Measurements from ENCODE around the gene TMCC3.
A peak's percentile ranks its signal among the peaks of the same experiment; 100 is the strongest.
"Not testable (repeated sequence)": the region's sequence is repeated elsewhere in the genome, so short reads cannot be mapped to it uniquely, and the experiment has no call there.

The TMCC3 gene

DNA sequence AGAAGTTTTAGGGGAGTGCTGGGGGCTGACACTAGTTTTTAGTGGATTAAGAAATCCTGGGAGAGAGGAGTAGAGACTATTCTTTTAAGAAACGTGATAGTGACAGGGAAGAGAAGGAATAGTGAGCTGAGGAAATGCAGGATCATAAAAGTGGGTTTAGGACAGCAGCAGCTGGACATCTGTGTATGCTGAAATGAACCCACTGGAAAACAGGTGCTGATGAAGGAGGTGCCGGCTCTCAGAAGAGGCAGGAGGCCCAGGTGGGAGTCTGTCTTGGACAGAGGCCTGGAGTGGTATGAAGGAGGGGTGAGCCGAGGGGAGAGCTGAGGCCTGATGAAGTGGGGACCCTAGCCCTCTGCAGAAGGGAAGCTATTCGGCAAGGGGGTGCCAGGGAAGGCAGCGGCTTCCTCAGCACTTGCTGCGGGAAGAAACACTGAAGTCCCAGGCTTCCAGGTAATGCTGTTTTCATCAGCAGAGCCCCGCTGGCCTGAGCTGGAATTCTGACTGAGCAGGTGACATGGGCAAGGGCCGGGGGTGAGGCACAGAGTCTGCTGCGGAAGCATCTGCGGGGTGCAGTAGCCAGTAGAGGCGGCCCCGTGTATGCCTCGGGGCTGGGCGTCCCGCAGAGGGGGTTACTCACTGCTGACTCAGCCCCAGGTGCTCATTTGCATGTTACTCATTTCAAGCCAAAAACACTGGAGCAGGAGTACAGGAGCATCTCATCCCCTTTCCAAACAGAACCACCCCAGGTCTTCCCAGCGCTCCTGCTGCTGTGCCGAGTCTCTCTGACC, 89.7 kb downstream of the TMCC3 start:
- DNase-seq = no peak

DNA sequence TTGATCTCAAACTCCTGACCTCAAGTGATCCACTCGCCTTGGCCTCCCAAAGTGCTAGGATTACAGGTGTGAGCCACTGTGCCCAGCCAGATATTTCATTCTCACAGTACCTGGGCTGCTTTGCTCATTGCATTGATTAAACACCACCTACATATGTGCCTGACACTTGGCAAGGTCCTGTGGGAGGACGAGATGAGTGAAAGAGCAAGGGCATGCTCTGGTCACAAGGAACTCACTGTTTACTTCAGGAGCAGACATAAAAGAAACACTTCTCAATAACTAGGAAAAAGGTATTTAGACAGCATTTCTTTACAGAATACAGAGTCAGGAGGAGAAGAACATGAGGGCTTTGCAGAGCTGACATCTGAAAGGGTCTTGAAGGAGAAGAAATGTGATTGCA, 91.7 kb downstream of the TMCC3 start:
- no peak for DNase-seq

DNA sequence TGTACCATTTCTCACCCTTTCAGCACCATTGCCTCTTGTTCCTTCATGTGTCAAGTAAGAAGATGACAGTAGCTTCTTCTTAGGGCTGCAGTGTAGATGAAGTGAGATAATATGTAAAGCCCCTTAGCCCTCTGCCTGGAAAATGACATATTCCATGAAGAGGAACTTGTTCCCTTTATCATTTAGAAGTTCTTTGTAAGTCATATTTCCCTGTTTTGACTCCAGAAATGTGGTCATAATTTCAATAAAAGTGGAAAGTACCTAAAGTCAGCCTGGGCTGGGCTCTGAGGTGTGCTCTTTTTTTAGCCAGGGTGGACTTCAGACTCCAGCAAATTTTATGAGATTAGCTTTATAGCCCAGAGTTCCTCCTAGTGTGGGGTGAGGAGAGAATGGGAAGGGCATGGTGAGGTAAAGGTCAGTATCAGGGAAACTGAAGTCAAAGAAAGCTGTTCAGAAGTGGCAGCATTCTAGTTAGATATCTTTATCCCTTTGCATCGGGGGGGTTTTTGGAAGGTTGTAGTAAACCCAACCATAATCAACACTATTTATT, 92.5 kb downstream of the TMCC3 start:
- DNase-seq = no peak

DNA sequence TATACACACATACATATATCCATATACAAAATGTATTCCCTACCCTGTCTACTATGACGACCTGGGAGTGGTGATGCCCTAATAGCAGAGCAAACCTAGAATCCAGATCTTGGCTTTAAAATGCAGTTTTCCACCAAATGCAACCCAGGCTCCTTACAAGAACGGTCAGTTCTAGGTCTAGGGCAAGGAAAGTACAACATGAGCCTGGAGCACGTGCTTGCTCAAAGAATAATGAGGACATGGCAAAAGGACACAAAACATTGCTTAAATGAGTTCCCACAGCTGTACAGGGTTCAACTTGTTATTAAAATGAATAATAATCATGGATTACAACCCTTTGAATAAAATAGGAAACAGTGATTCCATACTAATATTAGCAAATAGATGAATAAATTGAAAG, 94.7 kb downstream of the TMCC3 start:
- no peak for DNase-seq

DNA sequence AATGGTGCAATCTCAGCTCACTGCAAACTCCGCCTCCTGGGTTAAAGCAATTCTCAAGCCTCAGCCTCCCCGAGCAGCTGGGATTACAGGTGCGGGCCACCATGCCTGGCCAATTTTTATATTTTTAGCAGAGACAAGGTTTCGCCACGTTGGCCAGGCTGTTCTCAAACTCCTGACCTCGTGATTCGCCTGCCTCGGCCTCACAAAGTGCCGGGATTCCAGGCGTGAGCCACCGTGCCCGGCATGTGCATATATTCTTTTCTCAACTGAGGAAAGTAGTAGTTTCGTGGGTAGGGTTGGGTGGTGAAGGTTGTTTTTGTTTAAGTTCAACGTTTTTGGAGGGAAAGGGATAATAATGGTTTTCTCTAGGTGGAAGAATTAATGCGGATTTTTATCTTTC, 96.5 kb downstream of the TMCC3 start:
- DNase-seq = no peak

DNA sequence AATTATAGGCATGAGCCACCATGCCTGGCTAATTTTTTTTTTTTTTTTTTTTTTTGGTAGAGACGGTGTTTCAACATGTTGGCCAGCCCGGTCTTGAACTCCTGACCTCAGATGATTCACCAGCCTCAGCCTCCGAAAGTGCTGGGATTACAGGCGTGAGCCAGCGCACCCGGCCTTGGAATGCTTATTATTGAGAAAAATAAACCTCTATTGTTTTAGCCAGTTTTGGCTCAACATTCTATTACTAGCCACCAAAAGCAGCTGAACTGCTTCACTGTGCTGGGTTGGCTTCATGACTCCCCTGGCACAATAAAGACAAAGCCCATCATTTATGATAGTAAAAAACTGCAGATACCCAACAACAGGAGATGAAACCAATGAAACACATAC, 97.2 kb downstream of the TMCC3 start:
- DNase-seq = no peak

DNA sequence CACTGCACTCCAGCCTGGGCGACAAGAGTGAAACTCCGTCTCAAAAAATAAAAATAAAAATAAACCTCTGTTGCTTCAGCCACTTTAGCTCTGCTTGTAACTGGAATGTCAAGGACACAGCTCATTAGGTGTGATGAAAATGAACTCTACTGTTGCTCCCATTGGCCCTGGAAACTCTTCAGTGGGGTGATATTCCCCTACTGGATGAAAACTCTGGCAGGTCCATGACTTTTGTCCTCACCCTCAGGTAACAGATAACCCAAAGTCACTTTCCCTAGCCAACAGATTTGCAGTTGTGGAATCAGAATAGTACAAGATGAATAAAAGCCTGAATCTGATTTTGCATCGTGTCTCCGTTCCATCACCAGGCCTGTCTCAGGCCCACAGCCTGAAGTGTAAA, 98.5 kb downstream of the TMCC3 start:
- no peak for DNase-seq

DNA sequence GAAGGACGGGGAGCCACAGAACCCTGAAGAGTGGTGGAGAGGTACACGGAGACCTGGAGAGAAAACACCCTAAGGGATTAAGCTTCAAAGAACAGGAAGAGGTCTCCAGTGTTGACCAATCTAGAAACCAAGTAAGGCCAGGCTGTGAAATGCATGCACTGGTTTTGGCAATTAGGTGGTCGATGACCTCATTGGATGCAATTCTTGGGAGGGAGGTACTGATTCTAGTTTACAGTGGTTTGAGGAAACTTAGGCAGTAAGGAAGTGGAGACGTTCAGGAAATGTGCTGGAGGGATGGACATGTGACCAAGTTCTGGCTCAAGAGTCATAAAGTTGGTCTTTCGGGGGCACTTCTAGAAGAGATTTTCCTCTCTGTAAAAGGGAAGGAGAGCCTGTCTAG, 99.4 kb downstream of the TMCC3 start:
- no peak for DNase-seq

DNA sequence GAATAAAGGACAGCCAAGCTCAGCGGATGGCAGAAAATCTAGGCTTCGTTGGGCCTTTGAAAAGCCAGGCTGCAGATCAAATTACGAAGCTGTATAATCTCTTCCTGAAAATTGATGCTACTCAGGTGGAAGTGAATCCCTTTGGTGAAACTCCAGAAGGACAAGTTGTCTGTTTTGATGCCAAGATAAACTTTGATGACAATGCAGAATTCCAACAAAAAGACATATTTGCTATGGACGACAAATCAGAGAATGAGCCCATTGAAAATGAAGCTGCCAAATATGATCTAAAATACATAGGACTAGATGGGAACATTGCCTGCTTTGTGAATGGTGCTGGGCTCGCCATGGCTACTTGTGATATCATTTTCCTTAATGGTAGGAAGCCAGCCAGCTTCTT, 101.5 kb downstream of the TMCC3 start:
- not testable (repeated sequence) for DNase-seq

DNA sequence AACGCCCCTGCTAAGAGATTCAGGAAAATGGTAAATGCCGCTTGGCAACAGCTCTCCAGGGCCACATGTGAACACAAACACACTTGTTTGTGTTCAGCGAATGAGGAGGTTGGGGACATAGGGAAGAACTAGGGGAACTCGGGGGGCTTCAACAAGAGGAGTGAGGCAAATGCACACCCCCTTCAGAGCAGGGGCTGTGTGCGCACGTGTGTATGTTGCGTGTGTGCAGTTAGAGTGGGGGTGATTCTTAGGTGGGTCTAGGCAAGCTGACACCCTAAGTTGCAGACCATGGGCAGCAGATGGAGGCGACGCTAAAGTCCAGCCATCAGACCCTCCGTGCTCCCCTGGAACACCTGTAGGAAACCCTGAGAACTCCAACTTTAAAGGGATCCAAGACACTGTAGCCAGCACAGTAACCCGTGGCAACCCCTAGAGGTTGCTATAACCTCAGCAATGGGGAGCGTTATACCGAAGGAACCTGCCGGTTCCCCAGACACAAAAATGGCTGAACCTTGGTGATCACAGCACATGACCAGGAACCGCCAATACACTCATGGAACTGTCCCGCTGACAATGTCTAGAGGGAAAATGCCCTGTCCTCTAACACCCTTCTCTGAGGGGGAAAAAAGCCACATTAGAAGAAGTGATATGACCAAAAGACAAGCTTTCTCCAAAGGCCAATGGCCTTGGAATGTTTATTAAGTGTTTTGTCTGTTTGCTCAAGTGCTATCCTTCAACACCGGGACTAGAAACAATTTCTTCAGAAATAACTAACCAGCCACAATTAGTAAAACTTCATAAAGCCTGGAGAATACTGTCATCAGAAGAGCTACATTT, 104.2 kb downstream of the TMCC3 start:
- no peak for DNase-seq

DNA sequence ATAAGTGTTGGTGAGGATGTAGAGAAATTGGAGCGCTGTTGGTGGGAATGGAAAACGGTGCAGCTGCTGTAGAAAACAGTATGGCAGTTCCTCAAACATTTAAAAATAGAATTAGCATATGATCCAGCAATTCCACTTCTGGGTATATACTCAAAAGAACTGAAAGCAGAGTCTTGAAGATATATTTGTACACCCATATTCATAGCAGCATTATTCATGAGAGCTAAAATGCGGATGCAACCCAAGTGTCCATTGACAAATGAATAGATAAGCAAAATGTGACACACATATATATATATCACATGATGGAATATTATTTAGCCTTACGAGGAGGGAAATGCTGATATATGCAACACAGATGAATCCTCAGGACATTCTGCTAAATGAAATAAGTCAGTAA, 106.0 kb downstream of the TMCC3 start:
- no peak for DNase-seq

DNA sequence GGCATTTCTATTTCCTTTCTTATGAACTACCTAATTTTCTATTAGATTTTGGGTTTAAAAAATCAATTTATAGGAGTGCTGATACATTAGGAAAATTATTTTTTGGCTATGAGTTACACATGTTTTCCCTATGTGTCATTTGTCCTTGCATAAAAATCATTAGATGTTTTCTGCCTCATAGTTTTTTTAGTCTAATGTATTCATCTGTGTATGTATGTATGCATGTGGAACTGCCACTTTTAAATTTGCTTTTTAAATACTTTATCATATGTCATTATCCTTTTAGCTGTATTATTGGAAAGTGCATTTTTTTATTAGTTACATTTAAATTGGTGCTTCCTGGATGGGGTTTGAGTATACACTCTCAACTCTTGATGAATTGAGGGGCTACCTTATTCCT, 112.0 kb downstream of the TMCC3 start:
- DNase-seq = no peak

DNA sequence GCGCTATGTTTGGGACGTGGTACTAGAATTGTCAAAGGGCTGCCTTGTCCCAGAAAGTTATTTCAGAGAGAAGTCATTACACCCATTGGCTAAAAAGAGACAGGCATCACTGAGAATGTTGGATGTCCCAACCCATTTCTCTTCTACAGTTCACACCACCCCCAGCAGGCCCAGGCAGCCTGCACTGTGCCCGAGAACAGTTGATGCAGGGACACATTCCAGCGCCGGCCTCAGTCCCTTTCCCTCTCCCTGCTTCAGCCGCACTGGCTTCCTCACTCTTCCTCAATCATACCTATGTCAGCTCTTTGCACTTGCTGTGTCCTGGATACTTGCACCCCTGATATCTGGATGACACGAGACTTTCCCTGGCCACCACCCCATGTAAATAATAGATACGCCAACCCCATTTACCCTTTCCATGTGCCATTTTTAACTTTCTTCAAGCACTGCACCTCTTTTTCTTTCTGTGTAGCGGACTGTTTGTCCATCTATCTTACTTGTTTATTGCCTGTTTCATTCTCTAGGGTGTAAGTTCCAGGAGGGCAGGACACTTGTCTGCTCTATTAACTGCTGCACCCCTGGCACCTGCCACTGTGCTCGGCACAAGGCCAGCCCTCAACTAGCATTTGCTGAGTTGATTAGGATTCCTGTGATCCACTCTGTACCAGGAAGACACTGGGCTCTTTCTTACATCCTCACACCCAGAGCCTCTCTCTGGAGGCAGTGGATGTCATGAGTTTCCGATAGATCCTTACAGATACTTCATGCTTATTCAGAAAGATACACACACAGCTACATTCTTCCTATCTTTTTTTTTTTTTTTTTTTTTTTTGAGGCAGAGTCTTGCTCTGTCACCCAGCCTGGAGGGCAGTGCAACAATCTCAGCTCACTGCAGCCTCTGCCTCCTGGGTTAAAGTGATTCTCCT, 114.1 kb downstream of the TMCC3 start:
- DNase-seq = no peak

DNA sequence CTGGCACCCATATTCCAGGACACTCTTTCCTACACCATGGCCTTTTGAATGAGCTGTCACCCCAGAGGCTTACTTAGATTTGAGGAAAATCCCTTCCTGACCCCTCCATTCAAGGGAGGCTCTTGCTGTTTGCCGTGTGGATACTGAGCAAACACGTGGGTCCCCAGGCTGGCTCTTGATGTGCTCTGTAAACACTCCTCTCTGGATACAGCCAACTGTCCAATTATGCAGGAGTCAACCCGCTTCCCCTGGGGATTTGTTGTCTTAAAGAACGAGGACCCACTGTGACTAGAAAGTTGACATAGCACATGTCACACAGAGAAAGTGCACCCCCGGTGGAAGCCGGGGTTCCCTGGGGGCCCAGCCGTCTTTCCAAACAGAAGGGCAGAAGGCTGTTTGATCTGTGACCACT, 114.8 kb downstream of the TMCC3 start:
- DNase-seq = no peak

DNA sequence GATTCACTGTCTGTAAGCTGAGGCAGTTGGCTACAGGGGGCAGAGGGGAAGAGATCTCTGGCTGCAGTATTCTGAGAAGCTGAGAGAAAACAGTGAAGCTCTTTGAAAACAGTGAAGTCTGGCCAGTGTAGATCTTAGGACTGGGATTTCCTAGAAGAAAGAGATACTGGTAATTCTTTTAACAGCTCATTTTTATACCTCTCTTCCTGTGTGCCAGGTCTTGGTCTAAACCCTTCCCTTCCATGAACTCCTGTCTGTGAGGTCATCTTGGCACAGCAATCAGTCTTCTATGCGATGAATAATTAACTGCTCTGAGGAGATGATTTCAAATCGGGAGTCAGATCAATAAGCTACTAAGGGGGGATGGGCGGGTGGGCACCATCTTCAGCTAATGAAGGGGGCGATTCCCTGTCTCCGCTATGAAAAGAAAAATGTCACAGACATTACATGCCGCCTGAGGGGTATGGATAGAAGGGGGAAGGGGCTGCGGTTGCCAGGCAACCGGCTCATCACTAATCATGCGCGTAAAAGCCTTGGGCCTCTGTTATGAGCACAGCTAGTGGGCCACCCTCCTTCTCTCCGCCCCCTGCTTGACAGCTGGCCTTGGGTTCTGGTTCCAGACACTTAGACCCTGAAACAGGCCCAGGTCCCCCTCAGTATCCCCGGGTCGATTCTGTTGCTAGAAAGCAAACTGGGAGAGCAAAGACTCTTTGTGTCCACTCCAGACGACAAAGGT, 115.4 kb downstream of the TMCC3 start:
- no peak for DNase-seq

DNA sequence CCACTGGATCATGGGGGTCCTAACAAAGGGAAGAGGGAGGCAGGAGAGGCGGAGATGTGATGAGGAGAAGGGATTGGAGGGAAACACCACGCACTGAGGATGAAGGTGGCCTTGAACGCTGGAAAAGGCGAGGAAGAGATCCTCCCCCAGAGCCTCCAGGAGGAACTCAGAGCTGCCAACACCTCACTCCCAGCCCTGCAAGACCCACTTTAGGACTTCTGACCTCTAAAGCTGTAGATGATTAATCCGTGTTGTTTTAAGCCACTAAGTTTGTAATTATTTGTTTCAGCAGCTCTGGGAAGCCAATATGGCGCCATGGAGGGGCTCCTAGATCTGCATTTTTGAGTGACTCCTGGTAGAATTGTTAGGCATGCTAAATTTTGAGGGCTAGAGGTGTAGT, 116.1 kb downstream of the TMCC3 start:
- no peak for DNase-seq

DNA sequence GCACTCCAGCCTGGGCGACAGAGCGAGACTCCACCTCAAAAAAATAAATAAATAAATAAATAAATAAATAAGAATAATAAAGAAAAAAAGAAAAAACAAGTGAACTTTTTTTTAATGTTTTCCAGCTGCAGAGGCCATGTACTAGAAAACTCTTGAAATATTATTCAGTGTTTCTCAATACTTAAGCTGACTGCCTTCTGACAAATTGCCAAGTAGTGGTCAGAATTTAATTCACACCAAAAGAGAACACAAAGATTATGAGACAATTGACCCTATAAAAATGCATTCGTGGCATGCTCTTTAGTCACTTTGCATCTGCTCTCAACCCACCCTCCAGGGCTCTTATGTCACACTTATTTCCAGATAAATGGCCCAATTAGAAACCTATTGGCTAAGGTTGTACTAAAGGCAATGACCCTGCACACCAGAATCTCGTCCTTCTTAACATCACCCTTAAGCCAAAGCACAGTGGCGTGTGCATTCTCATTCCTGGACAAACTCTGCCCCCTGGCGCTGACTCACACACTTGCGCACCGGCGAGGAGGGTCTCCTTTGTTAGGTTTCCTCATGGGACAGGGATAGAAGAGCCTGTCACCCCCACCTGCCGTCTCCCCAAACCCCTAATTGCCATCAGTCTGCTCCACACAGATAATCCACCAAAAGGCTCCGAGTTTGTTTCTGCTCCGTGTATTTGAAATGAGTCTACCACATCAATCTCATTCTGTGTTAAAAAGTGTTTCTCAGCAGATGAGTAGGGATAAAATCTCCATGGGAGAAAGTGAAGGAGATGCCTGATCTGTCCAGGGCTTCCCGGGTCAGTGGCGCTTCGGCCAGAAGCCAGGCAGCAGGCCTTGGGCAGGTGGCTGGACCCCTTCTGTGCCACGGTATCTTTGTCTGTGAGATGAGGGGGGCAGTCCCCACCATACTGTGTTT, 117.6 kb downstream of the TMCC3 start:
- DNase-seq = peak; percentile 30 to 59

DNA sequence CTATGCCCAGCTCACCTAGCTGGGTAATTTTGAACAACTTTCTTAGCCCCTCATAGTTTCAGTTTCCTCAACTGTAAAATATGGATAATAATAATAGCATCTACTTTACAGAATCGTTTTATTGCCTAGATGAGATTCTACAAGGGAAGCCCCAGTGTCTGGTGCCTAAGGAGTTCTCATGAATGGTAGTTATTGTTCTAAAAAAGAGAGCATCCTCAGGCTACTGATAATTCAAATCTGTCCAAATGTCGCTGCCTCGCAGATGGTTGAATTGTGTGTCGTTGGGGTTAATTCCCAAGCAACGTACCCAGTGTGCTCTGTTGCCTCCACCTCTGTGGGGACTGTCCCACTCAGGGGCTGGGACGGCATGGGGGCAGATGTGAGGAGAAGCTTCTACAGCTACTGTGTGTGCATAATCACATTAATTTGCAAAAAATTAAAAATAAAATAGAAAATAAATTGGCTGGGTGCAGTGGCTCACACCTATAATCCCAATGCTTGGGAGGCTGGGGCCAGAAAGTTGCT, 119.1 kb downstream of the TMCC3 start:
- DNase-seq = no peak

DNA sequence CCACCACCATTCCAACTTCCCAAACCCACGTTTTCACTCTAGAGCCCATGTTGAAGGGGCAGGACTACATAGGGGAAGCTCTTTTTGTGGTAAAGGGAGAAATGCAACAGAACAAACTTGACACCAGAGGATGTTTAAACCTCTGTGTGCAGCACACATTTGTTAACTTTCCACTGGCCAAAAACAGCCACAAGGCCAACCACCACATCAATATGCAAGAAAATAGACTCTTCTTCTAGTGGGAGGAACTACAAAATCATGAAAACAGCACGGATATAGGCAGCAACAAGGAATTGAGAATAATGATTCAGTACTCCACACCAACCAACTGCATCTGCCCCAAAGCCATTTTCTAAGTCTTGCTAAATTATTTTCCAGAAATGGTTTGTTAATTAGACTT, 124.4 kb downstream of the TMCC3 start:
- no peak for DNase-seq
